Thyroid gland (tissue), 4 donors: ENCODE data around the gene PIH1D1. TPM values are rescaled to one million over a fixed set of nuclear protein-coding genes. Genes with fewer than 3 reads are reported as not detected.
"Not testable (repeated sequence)": the region's sequence is repeated elsewhere in the genome, so short reads cannot be mapped to it uniquely, and the experiment has no call there.

Source experiments
- DNase-seq, 2 donors: peaks; one replicate each; pipeline ENCODE4 v3.0.0-alpha.2; 2019
- H3K27ac ChIP-seq, 3 donors: fragments of 200-600 bp; sonication (generic); 1 replicate in 2 of 3; 2 replicates in 1 of 3; pipeline ENCODE4 v1.5.1; 2016 to 2019; ENCODE audit warnings: mild to moderate bottlenecking in 1 of 3, moderate library complexity in 1 of 3
- H3K27me3 ChIP-seq: fragments of 200-600 bp; sonication (generic); one replicate; pipeline ENCODE4 v1.5.1; 2019
- H3K36me3 ChIP-seq, 2 donors: fragments of 200-600 bp; sonication (generic); one replicate each; pipeline ENCODE4 v1.5.1; 2016 to 2019
- H3K4me1 ChIP-seq, 2 donors: fragments of 200-600 bp; sonication (generic); one replicate each; pipeline ENCODE4 v1.5.1; 2017 to 2019
- H3K4me3 ChIP-seq, 3 donors: fragments of 200-600 bp; sonication (generic); replicated peaks in 1 of 3; 1 replicate in 2 of 3; 2 replicates in 1 of 3; pipeline ENCODE4 v1.5.1; 2016; ENCODE audit warnings: mild to moderate bottlenecking in 1 of 3
- H3K9me3 ChIP-seq: fragments of 200-600 bp; sonication (generic); one replicate; pipeline ENCODE4 v1.5.1; 2017
- CTCF ChIP-seq, 6 experiments: fragments of 200-600 bp in 3 of 6; fragments of 450-650 bp in 3 of 6; sonication (generic) in 3 of 6; IDR thresholded peaks; one replicate each; pipeline ENCODE4 v1.5.1; 2016 to 2019; ENCODE audit warnings: antibody characterized with exemption in 6 of 6, mild to moderate bottlenecking in 2 of 6, inconsistent platforms in 1 of 6, moderate library complexity in 1 of 6
- POLR2A ChIP-seq, 2 donors: fragments of 450-650 bp; IDR thresholded peaks; one replicate each; pipeline ENCODE4 v1.6.1; 2017; ENCODE audit warnings: antibody characterized with exemption in 2 of 2, mild to moderate bottlenecking in 2 of 2, moderate library complexity in 1 of 2
- WGBS, 2 donors: methylation state at CpG; one replicate each; pipeline ENCODE4 v1.1.5; 2017; 5-methylcytosine and 5-hydroxymethylcytosine counted together
- intact Hi-C: fragments of 100-400 bp; cut with DNase I; formaldehyde crosslinking; loops from one replicate; pipeline ENCODE4 v1.15.1; 2023
- total RNA-seq, 4 donors: library from RNA; depleted of rRNA; stranded (reverse); fragments of >200 nt; gene quantifications; one replicate each; pipeline ENCODE4 v1.2.3, GENCODE V29; 2016

PIH1D1 gene
- total RNA-seq, 4 donors from 2014 or later, result 69.7 to 125 (median 99.8) TPM

GRCh38 chr19:49450405-49450804 is 1.2 kb downstream of the PIH1D1 start:
- 91 to 95% methylated on average over 7 of the region's 7 CpGs for WGBS, 2 donors
- no peak for TF ChIP-seq POLR2A (IDR thresholded peaks at IDR 0.05)
- no peak for TF ChIP-seq CTCF (IDR thresholded peaks at IDR 0.05)
- no peak for DNase-seq
- H3K4me1 ChIP-seq, result peaks cover 5 to 13% of the 10 kb centered on the region in 2 donors
- no peaks in the 10 kb centered on the region for H3K9me3 ChIP-seq
- no peaks in the 10 kb centered on the region for H3K27me3 ChIP-seq
- H3K4me3 ChIP-seq, result no peak overlapping the region
- H3K36me3 ChIP-seq, result peaks cover 0 to 5% of the 10 kb centered on the region in 2 donors
- H3K27ac ChIP-seq, result no peak overlapping the region
- intact Hi-C loops, result no loop called here

- DNase-seq, result no peak
- WGBS, 2 donors, result 92 to 95% methylated on average over 6 of the region's 6 CpGs
- Histone ChIP-seq H3K4me3 (no peak overlapping the region), H3K27ac (no peak overlapping the region), H3K27me3 (no peaks in the 10 kb centered on the region), H3K36me3 (peaks cover 0 to 5% of the 10 kb centered on the region in 2 donors), H3K9me3 (no peaks in the 10 kb centered on the region), H3K4me1 (peaks cover 5 to 6% of the 10 kb centered on the region in 2 donors)
- TF ChIP-seq POLR2A (IDR thresholded peaks at IDR 0.05), result no peak
- no peak for TF ChIP-seq CTCF (IDR thresholded peaks at IDR 0.05)
- intact Hi-C loops, result no loop called here
Measured at GRCh38 chr19:49448432-49448786, 3.2 kb downstream of the PIH1D1 start.

GRCh38 chr19:49447485-49448431 is 3.9 kb downstream of the PIH1D1 start:
- 71 to 78% methylated on average over 25 to 26 of the region's 32 CpGs for WGBS, 2 donors
- Histone ChIP-seq H3K4me1 (peaks cover 5 to 6% of the 10 kb centered on the region in 2 donors), H3K4me3 (no peak overlapping the region), H3K27me3 (no peaks in the 10 kb centered on the region), H3K36me3 (peaks cover 0 to 5% of the 10 kb centered on the region in 2 donors), H3K9me3 (no peaks in the 10 kb centered on the region), H3K27ac (no peak overlapping the region)
- intact Hi-C loops, result no loop called here
- TF ChIP-seq CTCF (IDR thresholded peaks at IDR 0.05), result no peak
- no peak for TF ChIP-seq POLR2A (IDR thresholded peaks at IDR 0.05)
- DNase-seq, result no peak

- intact Hi-C loops, result no loop called here
- peaks cover 6% of the 10 kb centered on the region for H3K27me3 ChIP-seq
- H3K9me3 ChIP-seq, result no peaks in the 10 kb centered on the region
- no peak overlapping the region for H3K27ac ChIP-seq
- no peak for DNase-seq
- H3K36me3 ChIP-seq, result peaks cover 0 to 5% of the 10 kb centered on the region in 2 donors
- no peak for TF ChIP-seq CTCF (IDR thresholded peaks at IDR 0.05)
- no peak for TF ChIP-seq POLR2A (IDR thresholded peaks at IDR 0.05)
- WGBS, 2 donors, result 64 to 95% methylated on average over 3 of the region's 3 CpGs
- peaks cover 5 to 13% of the 10 kb centered on the region in 2 donors for H3K4me1 ChIP-seq
- no peak overlapping the region for H3K4me3 ChIP-seq
Measured at GRCh38 chr19:49445997-49446396, 5.6 kb downstream of the PIH1D1 start.

GRCh38 chr19:49444100-49444700 is 7.4 kb downstream of the PIH1D1 start:
- H3K27me3 ChIP-seq, H3K9me3 ChIP-seq, H3K36me3 ChIP-seq, H3K4me3 ChIP-seq, intact Hi-C loops, H3K4me1 ChIP-seq, DNase-seq, H3K27ac ChIP-seq: not testable (repeated sequence)
- 75 to 76% methylated on average over 5 of the region's 5 CpGs for WGBS, 2 donors
